Natural killer cell (primary cell): Measurements from ENCODE around the gene KRT71. TPM values are rescaled to one million over a fixed set of nuclear protein-coding genes. Genes with fewer than 3 reads are reported as not detected.

ENCODE experiments used
- ATAC-seq, 3 donors: fragments of 150-1000 bp in 2 of 3; fragments of 200-7000 bp in 1 of 3; cut with Tn5 transposase; 1 replicate in 1 of 3; 2 replicates in 2 of 3; pipeline ENCODE4 v1.10.0; 2021; ENCODE audit warnings: mild to moderate bottlenecking in 2 of 3, moderate library complexity in 2 of 3
- DNase-seq, 2 donors: peaks; one replicate each; pipeline versions ENCODE4 v3.0.0 to v3.0.0-alpha.2; 2013 to 2021; ENCODE audit warnings: mixed read lengths in 1 of 2
- H3K27ac ChIP-seq: one replicate; pipeline ENCODE4 v1.5.1; 2013; ENCODE audit warnings: mild to moderate bottlenecking, low read length
- H3K27me3 ChIP-seq: one replicate; pipeline ENCODE4 v1.6.1; 2013; ENCODE audit warnings: low read length; ENCODE audit not compliant: control insufficient read depth, insufficient read depth
- H3K36me3 ChIP-seq: one replicate; pipeline ENCODE4 v1.6.1; 2013; ENCODE audit warnings: low read length; ENCODE audit not compliant: control insufficient read depth, insufficient read depth
- H3K4me1 ChIP-seq: one replicate; pipeline ENCODE4 v1.6.1; 2013; ENCODE audit warnings: low read length; ENCODE audit not compliant: control insufficient read depth, insufficient read depth
- H3K4me3 ChIP-seq: one replicate; pipeline ENCODE4 v1.5.1; 2013; ENCODE audit warnings: low read length
- H3K9me3 ChIP-seq: one replicate; pipeline ENCODE4 v1.6.1; 2013; ENCODE audit warnings: low read length; ENCODE audit not compliant: control insufficient read depth, insufficient read depth
- H3K27ac Mint-ChIP-seq, 2 donors: one replicate each; pipeline ENCODE4 v1.8.0; 2022; ENCODE audit warnings: mild to moderate bottlenecking in 2 of 2, mixed read lengths in 2 of 2, moderate library complexity in 1 of 2
- H3K27me3 Mint-ChIP-seq, 2 donors: one replicate each; pipeline ENCODE4 v1.8.0; 2022; ENCODE audit warnings: low read depth in 2 of 2, mixed read lengths in 2 of 2
- H3K36me3 Mint-ChIP-seq: one replicate; pipeline ENCODE4 v1.8.0; 2022; ENCODE audit warnings: mixed read lengths
- H3K4me1 Mint-ChIP-seq, 2 donors: one replicate each; pipeline ENCODE4 v1.8.0; 2022; ENCODE audit warnings: mixed read lengths in 2 of 2
- H3K4me3 Mint-ChIP-seq: one replicate; pipeline ENCODE4 v1.8.0; 2022; ENCODE audit warnings: mild to moderate bottlenecking, moderate library complexity, mixed read lengths
- H3K9me3 Mint-ChIP-seq, 2 donors: one replicate each; pipeline ENCODE4 v1.8.0; 2022; ENCODE audit warnings: mixed read lengths in 2 of 2
- WGBS: methylation state at CpG from one replicate; pipeline ENCODE4 v1.1.7; 2013; ENCODE audit warnings: missing lambda C conversion rate; ENCODE audit not compliant: insufficient coverage; 5-methylcytosine and 5-hydroxymethylcytosine counted together
- intact Hi-C: fragments of 100-400 bp; cut with micrococcal nuclease; formaldehyde crosslinking; loops from one replicate; pipeline ENCODE4 v1.14.2; 2022
- total RNA-seq, 4 donors: library from RNA; stranded (reverse); fragments of 120-200 nt in 1 of 4; gene quantifications; one replicate each; pipeline versions ENCODE4 v1.2.3 to v1.2.4, GENCODE V29; 2013 to 2022
- TF ChIP-seq, protein P1 (sequence below): fragments of 200-600 bp; IDR thresholded peaks from one replicate; pipeline ENCODE4 v1.8.0; 2022; ENCODE audit warnings: antibody characterized with exemption

Gene KRT71
- total RNA-seq, 3 donors from 2014 or later (not counting 1 experiment from before 2014, with no cell fraction given): not detected

DNA sequence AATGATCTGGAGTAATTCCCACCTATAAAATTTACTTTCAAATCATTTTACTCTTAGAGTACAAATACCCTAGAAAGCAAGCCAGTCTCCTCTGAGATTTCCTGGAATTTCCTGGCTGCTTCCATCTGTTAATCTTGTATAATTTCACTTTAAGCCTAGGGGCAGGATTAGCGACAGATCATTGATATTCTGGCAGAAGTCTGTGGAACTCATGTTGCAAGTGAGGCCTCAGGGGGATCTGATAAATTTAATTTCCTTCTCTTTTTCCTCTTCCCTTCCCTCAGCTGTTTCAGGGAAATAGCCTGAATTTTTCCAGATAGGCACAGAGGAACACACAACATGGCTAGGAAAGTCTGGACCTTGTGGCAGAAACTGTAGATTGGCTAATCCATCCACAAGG, 54.0 kb downstream of the KRT71 start:
- intact Hi-C loops: no loop called here
- H3K9me3 ChIP-seq: no peaks in the 10 kb centered on the region
- Mint-ChIP-seq H3K4me1 (peaks cover 0 to 6% of the 10 kb centered on the region in 2 donors), H3K27ac (no peak overlapping the region), H3K4me3 (no peak overlapping the region), H3K36me3 (peaks cover 5% of the 10 kb centered on the region), H3K27me3 (peaks cover 22 to 24% of the 10 kb centered on the region in 2 donors), H3K9me3 (no peaks in the 10 kb centered on the region)
- no peaks in the 10 kb centered on the region for H3K4me1 ChIP-seq
- 100% methylated on average over 1 of the region's 1 CpG for WGBS
- ATAC-seq (no peak), DNase-seq (no peak)
- TF ChIP-seq, protein P1, sequence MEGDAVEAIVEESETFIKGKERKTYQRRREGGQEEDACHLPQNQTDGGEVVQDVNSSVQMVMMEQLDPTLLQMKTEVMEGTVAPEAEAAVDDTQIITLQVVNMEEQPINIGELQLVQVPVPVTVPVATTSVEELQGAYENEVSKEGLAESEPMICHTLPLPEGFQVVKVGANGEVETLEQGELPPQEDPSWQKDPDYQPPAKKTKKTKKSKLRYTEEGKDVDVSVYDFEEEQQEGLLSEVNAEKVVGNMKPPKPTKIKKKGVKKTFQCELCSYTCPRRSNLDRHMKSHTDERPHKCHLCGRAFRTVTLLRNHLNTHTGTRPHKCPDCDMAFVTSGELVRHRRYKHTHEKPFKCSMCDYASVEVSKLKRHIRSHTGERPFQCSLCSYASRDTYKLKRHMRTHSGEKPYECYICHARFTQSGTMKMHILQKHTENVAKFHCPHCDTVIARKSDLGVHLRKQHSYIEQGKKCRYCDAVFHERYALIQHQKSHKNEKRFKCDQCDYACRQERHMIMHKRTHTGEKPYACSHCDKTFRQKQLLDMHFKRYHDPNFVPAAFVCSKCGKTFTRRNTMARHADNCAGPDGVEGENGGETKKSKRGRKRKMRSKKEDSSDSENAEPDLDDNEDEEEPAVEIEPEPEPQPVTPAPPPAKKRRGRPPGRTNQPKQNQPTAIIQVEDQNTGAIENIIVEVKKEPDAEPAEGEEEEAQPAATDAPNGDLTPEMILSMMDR: no peak
- H3K36me3 ChIP-seq: no peaks in the 10 kb centered on the region
- H3K4me3 ChIP-seq: no peak overlapping the region
- H3K27me3 ChIP-seq: no peaks in the 10 kb centered on the region
- H3K27ac ChIP-seq: no peak overlapping the region

DNA sequence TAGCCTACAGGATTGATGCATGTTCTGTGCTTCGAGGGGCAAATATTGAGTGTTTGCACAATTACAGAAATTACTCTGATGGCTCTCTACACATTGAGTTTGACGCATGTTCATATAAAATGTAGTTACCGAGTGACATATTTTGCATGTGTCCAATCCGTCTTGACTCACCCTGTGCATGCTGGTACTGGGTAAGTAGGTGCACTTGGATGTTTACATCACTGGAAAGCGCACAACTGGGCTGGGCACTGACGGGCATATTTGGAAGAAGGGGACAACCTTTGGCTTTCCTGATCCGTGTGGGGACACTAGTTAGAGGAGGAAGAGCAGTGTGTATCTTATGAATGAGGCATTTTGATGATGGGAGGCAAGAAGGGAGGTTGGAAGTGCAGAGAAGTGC, 55.0 kb downstream of the KRT71 start:
- H3K9me3 Mint-ChIP-seq: no peaks in the 10 kb centered on the region
- Histone ChIP-seq H3K27ac (no peak overlapping the region), H3K27me3 (no peaks in the 10 kb centered on the region), H3K4me3 (no peak overlapping the region), H3K36me3 (no peaks in the 10 kb centered on the region), H3K4me1 (no peaks in the 10 kb centered on the region), H3K9me3 (no peaks in the 10 kb centered on the region)
- H3K27me3 Mint-ChIP-seq: peaks cover 23 to 34% of the 10 kb centered on the region in 2 donors
- H3K36me3 Mint-ChIP-seq: peaks cover 5% of the 10 kb centered on the region
- H3K4me1 Mint-ChIP-seq: peaks cover 0 to 6% of the 10 kb centered on the region in 2 donors
- H3K27ac Mint-ChIP-seq: no peak overlapping the region
- WGBS: 89% methylated on average over 7 of the region's 7 CpGs
- intact Hi-C loops: no loop called here
- TF ChIP-seq, protein P1: no peak
- ATAC-seq (no peak), DNase-seq (no peak)
- no peak overlapping the region for H3K4me3 Mint-ChIP-seq

DNA sequence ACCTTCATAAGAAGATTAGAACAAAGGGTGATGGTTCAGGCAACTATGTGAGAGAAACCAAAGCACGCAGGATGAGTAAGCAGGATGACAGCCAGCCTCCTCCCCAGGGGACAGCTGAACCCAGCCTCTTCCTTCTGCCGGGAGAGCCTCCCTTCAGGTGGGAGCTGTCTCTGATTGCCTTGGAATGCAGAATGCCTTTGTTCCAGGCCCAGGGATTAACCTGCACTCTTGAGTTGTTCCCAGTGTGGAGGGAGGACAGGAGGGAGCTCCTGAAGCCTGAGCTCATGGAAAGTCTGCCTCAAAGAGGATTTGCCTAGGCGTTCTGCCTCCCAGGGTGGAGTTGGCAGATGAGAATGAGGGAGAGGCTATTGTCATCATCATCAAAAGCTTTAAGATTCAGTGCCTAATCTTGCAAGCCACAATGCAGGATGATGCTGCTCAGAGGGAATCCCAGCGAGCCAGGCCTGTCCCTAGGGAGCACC, 56.3 kb downstream of the KRT71 start:
- TF ChIP-seq, protein P1: no peak
- no peaks in the 10 kb centered on the region for H3K36me3 Mint-ChIP-seq
- intact Hi-C loops: no loop called here

DNA sequence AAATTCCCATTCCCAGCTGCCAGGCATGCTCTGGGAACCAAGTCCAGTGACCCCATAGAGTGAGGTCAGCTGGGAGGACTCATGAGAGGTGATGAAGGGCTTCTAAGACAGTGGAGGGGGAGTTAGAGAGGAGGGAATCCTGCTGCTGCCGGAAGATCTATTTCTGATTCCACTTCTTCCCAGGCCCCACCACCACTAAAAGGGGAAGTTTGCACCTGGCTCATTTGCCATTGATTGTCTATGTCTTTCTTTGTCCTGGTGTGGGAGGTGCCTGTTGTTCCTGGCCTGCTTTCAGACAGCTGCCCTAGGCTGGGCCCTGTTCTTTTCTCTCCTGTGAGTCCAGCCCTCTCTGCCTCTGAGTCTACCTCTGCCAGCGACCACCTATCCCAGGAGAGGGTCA, 56.9 kb downstream of the KRT71 start:
- Histone ChIP-seq H3K27me3 (peaks cover 2% of the 10 kb centered on the region), H3K36me3 (no peaks in the 10 kb centered on the region), H3K4me1 (no peaks in the 10 kb centered on the region), H3K9me3 (no peaks in the 10 kb centered on the region), H3K4me3 (no peak overlapping the region), H3K27ac (no peak overlapping the region)
- Mint-ChIP-seq H3K9me3 (no peaks in the 10 kb centered on the region), H3K4me1 (peaks cover 0 to 6% of the 10 kb centered on the region in 2 donors), H3K36me3 (no peaks in the 10 kb centered on the region), H3K27me3 (peaks cover 31 to 38% of the 10 kb centered on the region in 2 donors), H3K27ac (no peak overlapping the region), H3K4me3 (no peak overlapping the region)
- WGBS: 39% methylated on average over 1 of the region's 2 CpGs
- intact Hi-C loops: no loop called here
- TF ChIP-seq, protein P1: no peak
- DNase-seq (no peak), ATAC-seq (no peak)

More for the DNA sequence above, 56.3 kb downstream of the KRT71 start:
- H3K4me3 ChIP-seq: no peak overlapping the region
- no peak for ATAC-seq
- Mint-ChIP-seq H3K4me3 (no peak overlapping the region), H3K4me1 (peaks cover 0 to 6% of the 10 kb centered on the region in 2 donors), H3K9me3 (no peaks in the 10 kb centered on the region), H3K27ac (no peak overlapping the region), H3K27me3 (peaks cover 26 to 34% of the 10 kb centered on the region in 2 donors)
- no peaks in the 10 kb centered on the region for H3K4me1 ChIP-seq
- no peak for DNase-seq
- WGBS: 66% methylated on average over 4 of the region's 4 CpGs
- H3K36me3 ChIP-seq: no peaks in the 10 kb centered on the region
- H3K9me3 ChIP-seq: no peaks in the 10 kb centered on the region
- H3K27ac ChIP-seq: no peak overlapping the region
- H3K27me3 ChIP-seq: peaks cover 2% of the 10 kb centered on the region
